Smooth muscle cell (in vitro differentiated cells): ENCODE data around the gene CD200R1L. TPM values are rescaled to one million over a fixed set of nuclear protein-coding genes. Genes with fewer than 3 reads are reported as not detected.

ENCODE experiments used
- DNase-seq: peaks from one replicate; lab custom pipeline; 2025; ENCODE audit not compliant: unreplicated experiment; lab: John Stamatoyannopoulos, UW
- H2AFZ ChIP-seq: fragments of 200-600 bp; sonication (generic); 2 replicates; pipeline ENCODE4 v1.6.0; 2016; ENCODE audit warnings: antibody characterized with exemption, low read depth, mild to moderate bottlenecking
- H3F3A ChIP-seq: fragments of 200-600 bp; sonication (generic); 2 replicates; pipeline ENCODE4 v1.6.0; 2017; ENCODE audit warnings: antibody characterized with exemption, low read depth
- H3K27ac ChIP-seq: fragments of 200-600 bp; sonication (generic); 2 replicates; pipeline ENCODE4 v1.5.1; 2016; ENCODE audit warnings: low read depth, mild to moderate bottlenecking
- H3K27me3 ChIP-seq: fragments of 200-600 bp; sonication (generic); 2 replicates; pipeline ENCODE4 v1.6.1; 2016; ENCODE audit warnings: low read depth, mild to moderate bottlenecking
- H3K36me3 ChIP-seq: fragments of 200-600 bp; sonication (generic); 2 replicates; pipeline ENCODE4 v1.5.1; 2016; ENCODE audit warnings: low read depth
- H3K4me1 ChIP-seq: fragments of 200-600 bp; sonication (generic); 2 replicates; pipeline ENCODE4 v1.5.1; 2016; ENCODE audit warnings: low read depth
- H3K4me2 ChIP-seq: fragments of 200-600 bp; sonication (generic); 2 replicates; pipeline ENCODE4 v1.6.0; 2016; ENCODE audit warnings: mild to moderate bottlenecking
- H3K4me3 ChIP-seq: fragments of 200-600 bp; sonication (generic); 2 replicates; pipeline ENCODE4 v1.5.1; 2016; ENCODE audit warnings: mild to moderate bottlenecking
- H3K79me2 ChIP-seq: fragments of 200-600 bp; sonication (generic); 2 replicates; pipeline ENCODE4 v1.6.0; 2016; ENCODE audit warnings: low read depth, mild to moderate bottlenecking
- H3K9ac ChIP-seq: fragments of 200-600 bp; sonication (generic); 2 replicates; pipeline ENCODE4 v1.6.0; 2016; ENCODE audit warnings: low read depth
- H3K9me3 ChIP-seq: fragments of 200-600 bp; sonication (generic); replicated peaks from 2 replicates; pipeline ENCODE4 v1.5.1; 2016; ENCODE audit warnings: low read depth
- H4K20me1 ChIP-seq: fragments of 200-600 bp; sonication (generic); 2 replicates; pipeline ENCODE4 v1.6.0; 2016; ENCODE audit warnings: low read depth
- CTCF ChIP-seq: fragments of 200-600 bp; sonication (generic); IDR thresholded peaks from 2 replicates; pipeline ENCODE4 v1.5.1; 2017; ENCODE audit warnings: borderline replicate concordance, mild to moderate bottlenecking, antibody characterized with exemption; ENCODE audit not compliant: insufficient read depth, poor library complexity, severe bottlenecking
- WGBS: methylation state at CpG from one replicate; pipeline ENCODE4 v1.1.7; 2016; ENCODE audit warnings: low lambda C conversion rate; 5-methylcytosine and 5-hydroxymethylcytosine counted together
- polyA plus RNA-seq: library from polyadenylated mRNA; unstranded; fragments of >200 nt; fragmentation: Nextera tagmentation; extraction: Ambion mirVana; gene quantifications from 2 replicates; pipeline ENCODE4 v1.2.1, GENCODE V29; 2016
- total RNA-seq: library from RNA; depleted of rRNA; stranded (reverse); fragments of >200 nt; gene quantifications from 2 replicates; pipeline ENCODE4 v1.2.3, GENCODE V29; 2014

Gene CD200R1L
- total and polyA plus RNA-seq, 2 experiments from 2014 or later: not detected

GRCh38 chr3:112888381-112889085 is 41.9 kb upstream of the CD200R1L start:
- H3K4me3 ChIP-seq: no peak overlapping the region
- no peaks in the 10 kb centered on the region for H3K36me3 ChIP-seq
- 66% methylated on average over 2 of the region's 2 CpGs for WGBS
- no peaks in the 10 kb centered on the region for H3K4me1 ChIP-seq
- H3F3A ChIP-seq: no peaks in the 10 kb centered on the region
- no peaks in the 10 kb centered on the region for H3K79me2 ChIP-seq
- H3K27ac ChIP-seq: no peak overlapping the region
- no peak overlapping the region for H3K9ac ChIP-seq
- no peak overlapping the region for H2AFZ ChIP-seq
- H4K20me1 ChIP-seq: no peaks in the 10 kb centered on the region
- no peak overlapping the region for H3K4me2 ChIP-seq
- no peak for TF ChIP-seq CTCF
- DNase-seq: no peak
- no peaks in the 10 kb centered on the region for H3K9me3 ChIP-seq
- H3K27me3 ChIP-seq: no peaks in the 10 kb centered on the region

DNA sequence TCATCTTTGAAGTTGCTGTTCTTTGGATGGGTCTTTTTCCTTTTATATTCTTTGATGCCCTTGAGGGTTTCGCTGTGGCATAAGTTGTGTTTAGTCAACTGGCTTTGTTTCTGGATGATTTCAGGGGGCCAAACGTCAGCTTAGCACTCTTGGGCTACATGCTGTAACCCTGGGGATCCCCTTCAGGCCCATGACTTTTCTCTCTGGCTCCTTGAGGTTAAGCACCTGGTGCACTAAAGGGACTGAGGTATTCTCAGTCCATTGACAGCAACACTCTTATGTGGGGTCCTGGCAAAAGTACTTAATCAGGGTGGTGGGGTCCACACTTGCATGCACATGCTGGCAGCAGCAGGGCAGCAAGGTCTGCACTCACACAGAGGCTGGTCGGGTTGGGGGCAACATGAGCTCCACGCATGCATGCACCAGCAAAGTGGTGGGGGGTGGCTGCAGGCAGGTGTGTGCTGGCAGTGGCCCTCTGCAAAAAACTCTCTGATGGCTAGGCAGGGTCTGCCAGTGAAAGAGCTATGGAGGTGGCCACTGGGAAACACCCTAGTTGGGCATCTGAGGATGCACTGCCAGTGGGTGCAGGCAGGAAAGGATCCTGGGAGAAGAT is 38.1 kb upstream of the CD200R1L start:
- no peak for DNase-seq
- no peaks in the 10 kb centered on the region for H3K79me2 ChIP-seq
- no peak overlapping the region for H3K4me2 ChIP-seq
- no peak overlapping the region for H3K9ac ChIP-seq
- H3K9me3 ChIP-seq: no peaks in the 10 kb centered on the region
- 88% methylated on average over 4 of the region's 4 CpGs for WGBS
- TF ChIP-seq CTCF: no peak
- no peak overlapping the region for H3K4me3 ChIP-seq
- H3K36me3 ChIP-seq: no peaks in the 10 kb centered on the region
- H3K4me1 ChIP-seq: no peaks in the 10 kb centered on the region
- no peaks in the 10 kb centered on the region for H3F3A ChIP-seq
- H2AFZ ChIP-seq: no peak overlapping the region
- H3K27ac ChIP-seq: no peak overlapping the region
- no peaks in the 10 kb centered on the region for H4K20me1 ChIP-seq
- no peaks in the 10 kb centered on the region for H3K27me3 ChIP-seq

- no peaks in the 10 kb centered on the region for H3K4me1 ChIP-seq
- no peaks in the 10 kb centered on the region for H3K9me3 ChIP-seq
- no peak for DNase-seq
- no peak overlapping the region for H3K9ac ChIP-seq
- H3K4me2 ChIP-seq: no peak overlapping the region
- H3K4me3 ChIP-seq: no peak overlapping the region
- WGBS: 92% methylated on average over 4 of the region's 4 CpGs
- H2AFZ ChIP-seq: no peak overlapping the region
- no peaks in the 10 kb centered on the region for H3F3A ChIP-seq
- TF ChIP-seq CTCF: no peak
- no peaks in the 10 kb centered on the region for H3K79me2 ChIP-seq
- no peaks in the 10 kb centered on the region for H3K27me3 ChIP-seq
- no peaks in the 10 kb centered on the region for H4K20me1 ChIP-seq
- no peaks in the 10 kb centered on the region for H3K36me3 ChIP-seq
- no peak overlapping the region for H3K27ac ChIP-seq
These were observed 35.2 kb upstream of the CD200R1L start for GRCh38 chr3:112881891-112882290.

- no peak for TF ChIP-seq CTCF
- 92% methylated on average over 2 of the region's 2 CpGs for WGBS
These were observed 28.9 kb upstream of the CD200R1L start for GRCh38 chr3:112875561-112875960.

More at GRCh38 chr3:112875561-112875960, 28.9 kb upstream of the CD200R1L start:
- H3K4me1 ChIP-seq: no peaks in the 10 kb centered on the region
- no peak overlapping the region for H3K4me3 ChIP-seq
- no peaks in the 10 kb centered on the region for H3K79me2 ChIP-seq
- DNase-seq: no peak
- H3K27me3 ChIP-seq: no peaks in the 10 kb centered on the region
- H3K9ac ChIP-seq: no peak overlapping the region
- H2AFZ ChIP-seq: no peak overlapping the region
- no peak overlapping the region for H3K4me2 ChIP-seq
- H3K36me3 ChIP-seq: no peaks in the 10 kb centered on the region
- H3F3A ChIP-seq: no peaks in the 10 kb centered on the region
- no peaks in the 10 kb centered on the region for H3K9me3 ChIP-seq
- H4K20me1 ChIP-seq: no peaks in the 10 kb centered on the region
- H3K27ac ChIP-seq: no peak overlapping the region
